Neuron (in vitro differentiated cells): Measurements from ENCODE around the gene ERBB4.
"Not testable (repeated sequence)": the region's sequence is repeated elsewhere in the genome, so short reads cannot be mapped to it uniquely, and the experiment has no call there.

Experiments used
- H2AFZ ChIP-seq: one replicate; pipeline ENCODE4 v1.6.1; 2013; ENCODE audit warnings: low read depth, mild to moderate bottlenecking, inconsistent platforms, low read length, moderate library complexity
- H3K27me3 ChIP-seq: one replicate; pipeline ENCODE4 v1.6.1; 2013; ENCODE audit warnings: low read length; ENCODE audit not compliant: insufficient read depth
- H3K36me3 ChIP-seq: one replicate; pipeline ENCODE4 v1.6.1; 2013; ENCODE audit warnings: low read length; ENCODE audit not compliant: insufficient read depth
- H3K4me1 ChIP-seq: one replicate; pipeline ENCODE4 v1.6.1; 2013; ENCODE audit warnings: low read length; ENCODE audit not compliant: insufficient read depth
- H3K4me3 ChIP-seq: 2 replicates; pipeline ENCODE4 v1.5.1; 2013; ENCODE audit warnings: mild to moderate bottlenecking, low read length, moderate library complexity
- H3K9me3 ChIP-seq: one replicate; pipeline ENCODE4 v1.6.1; 2013; ENCODE audit warnings: low read length

The ERBB4 gene

DNA sequence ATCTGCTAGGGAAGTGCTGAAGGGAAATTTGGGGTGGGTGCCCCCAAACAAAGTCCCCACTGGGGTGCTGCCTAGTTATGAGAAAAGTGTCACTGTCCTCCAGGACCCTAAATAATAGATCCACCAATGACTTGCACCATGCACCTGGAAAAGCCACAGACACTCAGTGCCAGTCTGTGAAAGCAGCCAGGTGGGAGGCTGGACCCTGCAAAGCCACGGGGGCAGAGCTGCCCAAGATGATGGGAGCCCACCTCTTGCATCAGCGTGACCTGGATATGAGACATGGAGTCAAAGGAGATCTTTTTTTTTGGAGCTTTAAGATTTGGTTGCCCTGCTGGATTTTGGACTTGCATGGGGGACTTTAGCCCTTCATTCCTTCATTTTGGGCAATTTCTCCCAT, 431.6 kb downstream of the ERBB4 start:
- no peak overlapping the region for H3K4me3 ChIP-seq
- H3K36me3 ChIP-seq, result no peaks in the 10 kb centered on the region
- no peak overlapping the region for H2AFZ ChIP-seq
- no peaks in the 10 kb centered on the region for H3K27me3 ChIP-seq
- no peaks in the 10 kb centered on the region for H3K4me1 ChIP-seq
- H3K9me3 ChIP-seq, result peaks cover 7% of the 10 kb centered on the region

- H3K27me3 ChIP-seq, H3K4me3 ChIP-seq, H3K9me3 ChIP-seq, H3K36me3 ChIP-seq, H3K4me1 ChIP-seq, H2AFZ ChIP-seq: not testable (repeated sequence)
These were observed 432.1 kb downstream of the ERBB4 start for GRCh38 chr2:212106536-212106935.

- Histone ChIP-seq H3K4me1 (no peaks in the 10 kb centered on the region), H3K27me3 (no peaks in the 10 kb centered on the region), H3K9me3 (no peaks in the 10 kb centered on the region), H3K36me3 (no peaks in the 10 kb centered on the region), H3K4me3 (no peak overlapping the region), H2AFZ (no peak overlapping the region)
These were observed 438.9 kb downstream of the ERBB4 start for GRCh38 chr2:212099658-212100057.

GRCh38 chr2:212098966-212099365, 439.6 kb downstream of the ERBB4 start:
- Histone ChIP-seq H3K9me3 (no peaks in the 10 kb centered on the region), H2AFZ (no peak overlapping the region), H3K36me3 (no peaks in the 10 kb centered on the region), H3K4me3 (no peak overlapping the region), H3K4me1 (no peaks in the 10 kb centered on the region), H3K27me3 (no peaks in the 10 kb centered on the region)

GRCh38 chr2:212097001-212097400, 441.6 kb downstream of the ERBB4 start:
- no peak overlapping the region for H2AFZ ChIP-seq
- no peak overlapping the region for H3K4me3 ChIP-seq
- no peaks in the 10 kb centered on the region for H3K27me3 ChIP-seq
- H3K4me1 ChIP-seq, result no peaks in the 10 kb centered on the region
- H3K9me3 ChIP-seq, result no peaks in the 10 kb centered on the region
- no peaks in the 10 kb centered on the region for H3K36me3 ChIP-seq

DNA sequence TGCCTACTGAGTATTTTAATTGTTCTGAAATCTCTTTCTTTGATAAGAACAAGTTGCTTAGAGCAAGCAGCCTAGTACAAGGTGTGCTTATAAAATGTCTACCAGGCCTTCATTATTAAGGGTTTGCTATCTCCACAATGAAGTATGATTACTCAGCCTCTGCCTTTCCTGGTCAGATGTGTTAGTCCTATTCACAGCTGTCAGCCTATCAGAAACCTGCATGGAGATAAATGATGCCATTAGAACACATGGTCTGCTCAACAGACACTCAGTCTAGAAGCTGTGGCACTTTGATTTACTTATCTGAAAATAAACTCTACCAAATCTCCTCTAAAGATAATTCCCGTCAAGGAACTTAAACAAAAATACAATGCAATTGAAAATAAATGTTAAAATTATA, 448.7 kb downstream of the ERBB4 start:
- no peak overlapping the region for H3K4me3 ChIP-seq
- H3K4me1 ChIP-seq, result no peaks in the 10 kb centered on the region

DNA sequence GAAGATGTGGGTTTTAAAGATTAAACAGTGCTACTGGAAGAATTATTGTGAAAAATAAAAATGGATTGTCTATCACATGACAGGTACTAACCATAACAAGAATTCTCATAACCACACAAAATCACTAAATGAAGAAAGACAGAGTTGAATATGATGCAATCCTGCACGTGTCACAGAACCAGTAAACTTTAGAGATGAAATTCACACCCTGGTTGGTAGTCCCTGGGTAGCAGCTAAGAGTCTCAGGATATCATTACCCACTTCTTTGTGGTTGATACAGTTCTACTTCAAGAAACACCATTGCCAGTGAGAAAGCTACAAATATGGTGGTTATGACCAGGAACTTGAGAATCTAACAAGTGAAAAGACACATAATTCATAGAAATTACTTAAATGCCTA, 450.2 kb downstream of the ERBB4 start:
- Histone ChIP-seq H3K9me3 (no peaks in the 10 kb centered on the region), H3K4me3 (no peak overlapping the region), H3K4me1 (no peaks in the 10 kb centered on the region), H2AFZ (no peak overlapping the region), H3K27me3 (no peaks in the 10 kb centered on the region), H3K36me3 (no peaks in the 10 kb centered on the region)

More for the DNA sequence above, 448.7 kb downstream of the ERBB4 start:
- no peaks in the 10 kb centered on the region for H3K9me3 ChIP-seq
- no peak overlapping the region for H2AFZ ChIP-seq
- H3K36me3 ChIP-seq, result no peaks in the 10 kb centered on the region
- no peaks in the 10 kb centered on the region for H3K27me3 ChIP-seq

- H3K27me3 ChIP-seq, result no peaks in the 10 kb centered on the region
- no peaks in the 10 kb centered on the region for H3K4me1 ChIP-seq
- no peak overlapping the region for H3K4me3 ChIP-seq
- no peaks in the 10 kb centered on the region for H3K9me3 ChIP-seq
- no peaks in the 10 kb centered on the region for H3K36me3 ChIP-seq
- no peak overlapping the region for H2AFZ ChIP-seq
These were observed 455.1 kb downstream of the ERBB4 start for GRCh38 chr2:212083492-212083891.

DNA sequence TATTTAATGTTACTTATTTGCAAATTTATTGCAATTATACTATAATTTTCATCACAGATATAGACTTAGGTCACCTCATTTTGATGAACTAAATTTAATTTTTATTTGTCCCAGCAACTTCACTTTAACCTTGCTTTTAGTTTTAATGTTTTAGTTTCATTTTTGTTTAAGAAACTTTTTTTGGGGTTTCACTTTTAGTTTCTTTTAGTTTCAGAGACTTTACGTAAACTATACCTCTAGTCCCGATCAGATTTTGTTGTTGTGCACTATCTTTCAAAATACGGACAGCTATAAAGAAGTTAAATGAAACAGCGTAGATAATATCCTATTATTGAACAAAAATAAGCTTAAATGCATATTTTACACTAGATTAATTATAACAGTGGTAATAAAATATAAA, 460.5 kb downstream of the ERBB4 start:
- no peak overlapping the region for H3K4me3 ChIP-seq
- H3K9me3 ChIP-seq, result no peaks in the 10 kb centered on the region
- H3K4me1 ChIP-seq, result peaks cover 11% of the 10 kb centered on the region
- H3K27me3 ChIP-seq, result no peaks in the 10 kb centered on the region
- no peak overlapping the region for H2AFZ ChIP-seq
- no peaks in the 10 kb centered on the region for H3K36me3 ChIP-seq

DNA sequence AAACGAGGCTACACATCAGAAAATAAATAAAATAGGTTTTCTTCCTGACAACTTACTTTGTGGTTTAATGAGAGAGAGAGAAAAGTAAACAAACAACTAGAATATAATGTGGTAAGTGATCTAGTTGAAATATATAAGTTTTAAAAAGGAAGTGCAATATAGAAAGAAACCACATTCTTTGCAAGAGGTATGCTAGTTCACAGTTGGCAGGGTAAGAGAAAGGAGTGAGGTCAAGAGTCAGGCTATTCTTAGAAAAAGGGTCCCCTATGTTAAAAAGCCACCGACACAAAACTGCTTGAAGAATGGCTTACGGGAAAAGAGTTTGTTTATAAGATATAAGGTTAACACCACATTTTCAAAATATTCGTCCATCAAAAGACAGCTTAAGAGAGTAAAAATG, 462.1 kb downstream of the ERBB4 start:
- Histone ChIP-seq H2AFZ (no peak overlapping the region), H3K27me3 (no peaks in the 10 kb centered on the region), H3K36me3 (no peaks in the 10 kb centered on the region), H3K4me1 (peaks cover 11% of the 10 kb centered on the region), H3K9me3 (no peaks in the 10 kb centered on the region), H3K4me3 (no peak overlapping the region)

DNA sequence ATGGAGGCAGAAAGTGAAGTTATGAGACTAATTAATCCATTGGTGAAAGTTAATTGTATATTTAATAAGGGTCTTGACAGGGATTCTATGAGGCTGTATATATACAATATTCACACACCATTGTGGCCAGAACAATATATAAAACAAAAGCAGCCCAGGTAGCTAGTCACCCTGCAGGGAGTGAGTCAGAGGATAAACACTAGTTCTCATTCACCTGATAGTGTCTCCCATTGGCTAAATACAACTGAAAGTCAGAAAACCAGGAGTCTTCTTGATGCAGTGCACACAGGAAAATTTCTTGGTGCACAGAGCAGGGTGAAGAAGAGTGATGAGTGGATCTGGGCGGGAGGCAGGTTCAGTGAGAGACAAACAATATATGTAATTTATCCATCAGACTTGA, 465.2 kb downstream of the ERBB4 start:
- Histone ChIP-seq H2AFZ (no peak overlapping the region), H3K4me1 (peaks cover 11% of the 10 kb centered on the region), H3K36me3 (no peaks in the 10 kb centered on the region), H3K4me3 (no peak overlapping the region), H3K9me3 (no peaks in the 10 kb centered on the region), H3K27me3 (no peaks in the 10 kb centered on the region)

GRCh38 chr2:212066546-212066945, 472.1 kb downstream of the ERBB4 start:
- Histone ChIP-seq H2AFZ (no peak overlapping the region), H3K9me3 (no peaks in the 10 kb centered on the region), H3K4me1 (peaks cover 3% of the 10 kb centered on the region), H3K36me3 (no peaks in the 10 kb centered on the region), H3K4me3 (no peak overlapping the region), H3K27me3 (no peaks in the 10 kb centered on the region)

- Histone ChIP-seq H3K4me3 (no peak overlapping the region), H3K4me1 (peaks cover 3% of the 10 kb centered on the region), H2AFZ (no peak overlapping the region), H3K36me3 (no peaks in the 10 kb centered on the region), H3K9me3 (no peaks in the 10 kb centered on the region), H3K27me3 (no peaks in the 10 kb centered on the region)
These were observed 474.3 kb downstream of the ERBB4 start for GRCh38 chr2:212064318-212064717.

DNA sequence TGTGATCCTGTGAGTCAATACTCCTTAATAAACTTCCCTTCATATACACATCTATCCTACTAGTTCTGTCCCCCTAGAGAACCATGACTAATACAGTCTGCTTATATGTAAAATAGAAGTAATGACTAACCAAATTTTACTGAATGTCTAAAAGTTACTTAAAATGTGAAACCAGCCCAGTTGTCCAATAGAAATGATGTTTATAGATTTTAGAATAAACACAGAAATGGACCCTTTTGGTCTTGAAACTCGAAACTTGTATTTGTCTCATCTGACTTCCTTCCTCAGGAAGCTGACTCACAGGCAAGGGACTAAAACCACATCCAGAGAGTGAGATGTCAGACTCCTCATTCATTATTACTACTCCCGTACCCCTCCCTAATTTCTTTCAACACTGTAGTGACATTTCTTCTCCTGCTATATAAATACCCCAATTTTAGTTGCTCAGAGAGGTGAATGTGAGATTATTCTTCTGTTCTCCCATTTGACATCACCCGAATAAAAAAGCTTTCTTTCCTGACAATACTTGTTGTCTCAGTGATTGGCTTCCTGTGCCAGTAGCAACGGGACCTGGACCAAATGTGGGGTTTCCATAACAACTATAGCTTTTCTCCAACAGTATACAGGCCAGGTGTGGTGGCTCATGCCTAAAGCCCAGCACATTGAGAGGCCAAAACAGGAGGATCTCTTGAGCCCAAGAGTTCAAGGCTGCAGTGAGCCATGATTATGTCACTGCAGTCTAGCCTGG, 486.0 kb downstream of the ERBB4 start:
- Histone ChIP-seq H3K27me3 (no peaks in the 10 kb centered on the region), H3K4me1 (no peaks in the 10 kb centered on the region), H2AFZ (no peak overlapping the region), H3K9me3 (peaks cover 14% of the 10 kb centered on the region), H3K4me3 (no peak overlapping the region), H3K36me3 (no peaks in the 10 kb centered on the region)
